K562 (cell line): ENCODE data around the gene KAT2B. TPM values are rescaled to one million over a fixed set of nuclear protein-coding genes. Genes with fewer than 3 reads are reported as not detected.

ENCODE experiments used
- DNMT1 ChIP-seq: fragments of 450-650 bp; IDR thresholded peaks from 2 replicates; pipeline ENCODE4 v1.6.1; 2016; ENCODE audit warnings: antibody characterized with exemption, mild to moderate bottlenecking
- HINFP ChIP-seq: fragments of 450-650 bp; conservative IDR thresholded peaks from 2 replicates; pipeline ENCODE4 v1.6.1; 2016; ENCODE audit warnings: missing genetic modification characterization, low read depth, mild to moderate bottlenecking, control low read depth, missing compliant biosample characterization
- HMG20B ChIP-seq: fragments of 250-450 bp; sonication (Bioruptor Pico); IDR thresholded peaks from 2 replicates; pipeline ENCODE4 v1.5.0; 2021; ENCODE audit warnings: mild to moderate bottlenecking
- KAT2B ChIP-seq: IDR thresholded peaks from one replicate; pipeline ENCODE4 v1.6.1; 2012; ENCODE audit warnings: low read depth, mild to moderate bottlenecking, control low read depth, inconsistent platforms, low read length, moderate library complexity
- MTA3 ChIP-seq: fragments of 450-650 bp; formaldehyde crosslinking; IDR thresholded peaks from 2 replicates; pipeline ENCODE4 v1.6.1; 2017; ENCODE audit warnings: mild to moderate bottlenecking, borderline replicate concordance
- PRMT5 ChIP-seq: sonication (generic); formaldehyde crosslinking; IDR thresholded peaks from 2 replicates; pipeline ENCODE4 v1.5.0; 2020; ENCODE audit warnings: missing genetic modification reagents
- SIN3B ChIP-seq: fragments of 450-650 bp; IDR thresholded peaks from 2 replicates; pipeline ENCODE4 v1.6.1; 2017; ENCODE audit warnings: low read depth, mild to moderate bottlenecking, moderate library complexity
- TCFL5 ChIP-seq: fragments of 250-450 bp; sonication (Bioruptor Pico); conservative IDR thresholded peaks from 2 replicates; pipeline ENCODE4 v1.6.1; 2021; ENCODE audit warnings: mild to moderate bottlenecking, moderate library complexity, matching md5 sums
- ZBED1 ChIP-seq: IDR thresholded peaks from 2 replicates; pipeline ENCODE4 v1.6.1; 2014
- ZBTB7A ChIP-seq: IDR thresholded peaks from 2 replicates; pipeline ENCODE4 v1.6.1; 2011; ENCODE audit warnings: low read depth, mild to moderate bottlenecking, low read length, moderate library complexity, borderline replicate concordance; ENCODE audit not compliant: control insufficient read depth
- ZNF12 ChIP-seq: sonication (generic); formaldehyde crosslinking; IDR thresholded peaks from 2 replicates; pipeline ENCODE4 v1.4.0; 2020; ENCODE audit warnings: mild to moderate bottlenecking, missing genetic modification reagents
- ZNF384 ChIP-seq: IDR thresholded peaks from 2 replicates; pipeline ENCODE4 v1.6.1; 2012; ENCODE audit warnings: low read depth, low read length, improper control_type of control experiment
- ZNF41 ChIP-seq: fragments of 250-450 bp; sonication (Bioruptor Pico); conservative IDR thresholded peaks from 2 replicates; pipeline ENCODE4 v1.4.0; 2020; ENCODE audit warnings: mild to moderate bottlenecking
- polyA plus RNA-seq, 8 experiments: library from polyadenylated mRNA; depleted of rRNA in 4 of 8; stranded (reverse) in 5 of 8; unstranded in 3 of 8; fragments of >200 nt; fragmentation: Nextera tagmentation in 2 of 8; fragmentation: Illumina TruSeq in 1 of 8; extraction: Ambion mirVana in 2 of 8; extraction: Trizol in 1 of 8; gene quantifications; 2 replicates each; pipeline versions ENCODE4 v1.2.1 to v1.2.3, GENCODE V29; 2011 to 2014; ENCODE audit warnings: inconsistent platforms in 1 of 8, missing spikeins in 1 of 8
- total RNA-seq, 7 experiments: library from RNA; depleted of rRNA in 6 of 7; stranded (reverse); fragments of >200 nt in 6 of 7; fragmentation: Illumina TruSeq in 2 of 7; extraction: Trizol in 2 of 7; gene quantifications; 2 replicates each; pipeline versions ENCODE4 v1.2.1 to v1.2.3, GENCODE V29; 2011 to 2021; ENCODE audit warnings: low replicate concordance in 1 of 7
- TF ChIP-seq, protein P1 (sequence below): fragments of 200-800 bp; sonication (Bioruptor generic); IDR thresholded peaks from 2 replicates; pipeline ENCODE4 v1.6.1; 2016; ENCODE audit warnings: missing genetic modification characterization, missing compliant biosample characterization
- TF ChIP-seq, protein P2 (sequence below): fragments of 450-650 bp; IDR thresholded peaks from 2 replicates; pipeline ENCODE4 v1.6.1; 2017; ENCODE audit warnings: mild to moderate bottlenecking, moderate library complexity
- TF ChIP-seq, protein P3 (sequence below): IDR thresholded peaks from 3 replicates; pipeline ENCODE4 v1.6.1; 2011; ENCODE audit warnings: borderline replicate concordance, mild to moderate bottlenecking; ENCODE audit not compliant: insufficient read length, insufficient read depth
- TF ChIP-seq, protein P4 (sequence below): sonication (generic); formaldehyde crosslinking; IDR thresholded peaks from 2 replicates; pipeline ENCODE4 v1.8.0; 2022; ENCODE audit warnings: mild to moderate bottlenecking, missing genetic modification reagents

The KAT2B gene
- total and polyA plus RNA-seq, 9 of the 15 experiments (the other 6 are each of a cell fraction or from before 2014, with no cell fraction given) = 3.3 to 14.9 (median 12.2) TPM

DNA sequence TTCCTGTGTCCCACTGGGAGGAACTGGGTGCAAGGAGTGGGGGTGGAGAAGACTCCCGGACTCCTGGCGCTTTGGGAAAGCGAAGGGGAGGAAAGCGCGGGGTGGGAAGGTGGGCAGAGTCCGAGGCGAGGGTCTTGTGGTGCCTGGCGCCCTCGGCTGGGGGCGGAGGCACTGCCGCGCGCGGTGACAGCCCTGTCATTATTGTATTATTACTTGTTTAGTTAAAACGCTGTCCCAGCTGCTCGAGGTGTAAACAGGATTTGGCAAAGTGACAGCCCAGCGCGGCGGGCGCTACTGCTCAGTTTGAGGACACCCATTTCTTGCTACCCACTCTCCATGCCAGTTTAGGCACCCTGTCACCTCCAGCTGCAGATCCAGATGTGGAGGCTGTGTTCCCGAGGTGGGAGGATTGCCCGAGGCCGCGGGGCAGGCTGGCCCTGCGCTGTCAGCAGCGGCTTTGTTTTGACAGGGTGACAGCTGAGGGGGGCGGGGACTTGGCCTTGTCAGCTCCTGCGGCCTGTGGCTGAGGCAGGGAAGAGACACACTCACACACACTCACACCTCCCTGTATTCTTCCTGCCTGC is 1.0 kb downstream of the KAT2B start (continued):
- TF ChIP-seq, protein P1, sequence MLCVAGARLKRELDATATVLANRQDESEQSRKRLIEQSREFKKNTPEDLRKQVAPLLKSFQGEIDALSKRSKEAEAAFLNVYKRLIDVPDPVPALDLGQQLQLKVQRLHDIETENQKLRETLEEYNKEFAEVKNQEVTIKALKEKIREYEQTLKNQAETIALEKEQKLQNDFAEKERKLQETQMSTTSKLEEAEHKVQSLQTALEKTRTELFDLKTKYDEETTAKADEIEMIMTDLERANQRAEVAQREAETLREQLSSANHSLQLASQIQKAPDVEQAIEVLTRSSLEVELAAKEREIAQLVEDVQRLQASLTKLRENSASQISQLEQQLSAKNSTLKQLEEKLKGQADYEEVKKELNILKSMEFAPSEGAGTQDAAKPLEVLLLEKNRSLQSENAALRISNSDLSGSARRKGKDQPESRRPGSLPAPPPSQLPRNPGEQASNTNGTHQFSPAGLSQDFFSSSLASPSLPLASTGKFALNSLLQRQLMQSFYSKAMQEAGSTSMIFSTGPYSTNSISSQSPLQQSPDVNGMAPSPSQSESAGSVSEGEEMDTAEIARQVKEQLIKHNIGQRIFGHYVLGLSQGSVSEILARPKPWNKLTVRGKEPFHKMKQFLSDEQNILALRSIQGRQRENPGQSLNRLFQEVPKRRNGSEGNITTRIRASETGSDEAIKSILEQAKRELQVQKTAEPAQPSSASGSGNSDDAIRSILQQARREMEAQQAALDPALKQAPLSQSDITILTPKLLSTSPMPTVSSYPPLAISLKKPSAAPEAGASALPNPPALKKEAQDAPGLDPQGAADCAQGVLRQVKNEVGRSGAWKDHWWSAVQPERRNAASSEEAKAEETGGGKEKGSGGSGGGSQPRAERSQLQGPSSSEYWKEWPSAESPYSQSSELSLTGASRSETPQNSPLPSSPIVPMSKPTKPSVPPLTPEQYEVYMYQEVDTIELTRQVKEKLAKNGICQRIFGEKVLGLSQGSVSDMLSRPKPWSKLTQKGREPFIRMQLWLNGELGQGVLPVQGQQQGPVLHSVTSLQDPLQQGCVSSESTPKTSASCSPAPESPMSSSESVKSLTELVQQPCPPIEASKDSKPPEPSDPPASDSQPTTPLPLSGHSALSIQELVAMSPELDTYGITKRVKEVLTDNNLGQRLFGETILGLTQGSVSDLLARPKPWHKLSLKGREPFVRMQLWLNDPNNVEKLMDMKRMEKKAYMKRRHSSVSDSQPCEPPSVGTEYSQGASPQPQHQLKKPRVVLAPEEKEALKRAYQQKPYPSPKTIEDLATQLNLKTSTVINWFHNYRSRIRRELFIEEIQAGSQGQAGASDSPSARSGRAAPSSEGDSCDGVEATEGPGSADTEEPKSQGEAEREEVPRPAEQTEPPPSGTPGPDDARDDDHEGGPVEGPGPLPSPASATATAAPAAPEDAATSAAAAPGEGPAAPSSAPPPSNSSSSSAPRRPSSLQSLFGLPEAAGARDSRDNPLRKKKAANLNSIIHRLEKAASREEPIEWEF (CRISPR knock-in tag) = no peak
- TF ChIP-seq HINFP (tag) (no peak), ZNF41 (CRISPR knock-in tag) (no peak), DNMT1 (no peak), SIN3B (no peak), ZNF12 (CRISPR knock-in tag) (0 out of 2 replicates have a peak, but pooled peaks have one; percentile 48), MTA3 (peak; percentile 55; the same call in 1 of the 2 replicates), PRMT5 (CRISPR knock-in tag) (no peak), KAT2B (no peak), TCFL5 (CRISPR knock-in tag) (no peak), ZNF384 (no peak), HMG20B (no peak), ZBTB7A (no peak), ZBED1 (no peak)
- TF ChIP-seq, protein P2, sequence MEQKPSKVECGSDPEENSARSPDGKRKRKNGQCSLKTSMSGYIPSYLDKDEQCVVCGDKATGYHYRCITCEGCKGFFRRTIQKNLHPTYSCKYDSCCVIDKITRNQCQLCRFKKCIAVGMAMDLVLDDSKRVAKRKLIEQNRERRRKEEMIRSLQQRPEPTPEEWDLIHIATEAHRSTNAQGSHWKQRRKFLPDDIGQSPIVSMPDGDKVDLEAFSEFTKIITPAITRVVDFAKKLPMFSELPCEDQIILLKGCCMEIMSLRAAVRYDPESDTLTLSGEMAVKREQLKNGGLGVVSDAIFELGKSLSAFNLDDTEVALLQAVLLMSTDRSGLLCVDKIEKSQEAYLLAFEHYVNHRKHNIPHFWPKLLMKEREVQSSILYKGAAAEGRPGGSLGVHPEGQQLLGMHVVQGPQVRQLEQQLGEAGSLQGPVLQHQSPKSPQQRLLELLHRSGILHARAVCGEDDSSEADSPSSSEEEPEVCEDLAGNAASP = no peak
- TF ChIP-seq, protein P3, sequence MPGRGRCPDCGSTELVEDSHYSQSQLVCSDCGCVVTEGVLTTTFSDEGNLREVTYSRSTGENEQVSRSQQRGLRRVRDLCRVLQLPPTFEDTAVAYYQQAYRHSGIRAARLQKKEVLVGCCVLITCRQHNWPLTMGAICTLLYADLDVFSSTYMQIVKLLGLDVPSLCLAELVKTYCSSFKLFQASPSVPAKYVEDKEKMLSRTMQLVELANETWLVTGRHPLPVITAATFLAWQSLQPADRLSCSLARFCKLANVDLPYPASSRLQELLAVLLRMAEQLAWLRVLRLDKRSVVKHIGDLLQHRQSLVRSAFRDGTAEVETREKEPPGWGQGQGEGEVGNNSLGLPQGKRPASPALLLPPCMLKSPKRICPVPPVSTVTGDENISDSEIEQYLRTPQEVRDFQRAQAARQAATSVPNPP = no peak
- TF ChIP-seq, protein P4, sequence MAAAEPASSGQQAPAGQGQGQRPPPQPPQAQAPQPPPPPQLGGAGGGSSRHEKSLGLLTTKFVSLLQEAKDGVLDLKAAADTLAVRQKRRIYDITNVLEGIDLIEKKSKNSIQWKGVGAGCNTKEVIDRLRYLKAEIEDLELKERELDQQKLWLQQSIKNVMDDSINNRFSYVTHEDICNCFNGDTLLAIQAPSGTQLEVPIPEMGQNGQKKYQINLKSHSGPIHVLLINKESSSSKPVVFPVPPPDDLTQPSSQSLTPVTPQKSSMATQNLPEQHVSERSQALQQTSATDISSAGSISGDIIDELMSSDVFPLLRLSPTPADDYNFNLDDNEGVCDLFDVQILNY (CRISPR knock-in tag) = no peak
